Breast epithelium (tissue), 4 donors: ENCODE data around the gene MYL7. TPM values are rescaled to one million over a fixed set of nuclear protein-coding genes. Genes with fewer than 3 reads are reported as not detected.

Experiments used
- DNase-seq, 2 donors: peaks; one replicate each; pipeline ENCODE4 v3.0.0-alpha.2; 2019; ENCODE audit warnings: low spot score in 2 of 2
- H3K27ac ChIP-seq, 2 donors: fragments of 200-600 bp; sonication (generic) in 1 of 2; one replicate each; pipeline ENCODE4 v1.5.1; 2016 to 2019; ENCODE audit warnings: mild to moderate bottlenecking in 1 of 2
- H3K27me3 ChIP-seq, 2 donors: fragments of 200-600 bp; sonication (generic) in 1 of 2; one replicate each; pipeline versions ENCODE4 v1.5.1 to v1.6.0; 2017 to 2019; ENCODE audit warnings: control low read depth in 1 of 2, mild to moderate bottlenecking in 1 of 2
- H3K36me3 ChIP-seq: fragments of 200-600 bp; one replicate; pipeline ENCODE4 v1.5.1; 2019
- H3K4me1 ChIP-seq, 2 donors: fragments of 200-600 bp; sonication (generic); one replicate each; pipeline ENCODE4 v1.5.1; 2016 to 2019; ENCODE audit warnings: control low read depth in 1 of 2
- H3K4me3 ChIP-seq, 3 donors: fragments of 200-600 bp; sonication (generic); 1 replicate in 2 of 3; 2 replicates in 1 of 3; pipeline ENCODE4 v1.5.1; 2016 to 2019; ENCODE audit warnings: mild to moderate bottlenecking in 3 of 3, moderate library complexity in 2 of 3
- H3K9me3 ChIP-seq, 2 donors: fragments of 200-600 bp; sonication (generic) in 1 of 2; one replicate each; pipeline ENCODE4 v1.5.1; 2016 to 2019; ENCODE audit warnings: control low read depth in 1 of 2
- POLR2A ChIP-seq: fragments of 450-650 bp; IDR thresholded peaks from one replicate; pipeline ENCODE4 v1.6.1; 2016; ENCODE audit warnings: antibody characterized with exemption, mild to moderate bottlenecking, moderate library complexity
- POLR2AphosphoS5 ChIP-seq, 3 donors: sonication (generic); formaldehyde crosslinking; IDR thresholded peaks; one replicate each; pipeline ENCODE4 v1.6.1; 2017; ENCODE audit warnings: antibody characterized with exemption in 3 of 3
- intact Hi-C: fragments of 100-400 bp; cut with DNase I; formaldehyde crosslinking; loops from one replicate; pipeline ENCODE4 v1.15.1; 2023; ENCODE audit warnings: low total_unique reads
- total RNA-seq, 3 donors: library from RNA; depleted of rRNA; stranded (reverse); fragments of >200 nt; gene quantifications; one replicate each; pipeline ENCODE4 v1.1.0, GENCODE V29; 2016
- TF ChIP-seq, protein P1 (sequence below), 3 donors: fragments of 450-650 bp; IDR thresholded peaks; one replicate each; pipeline ENCODE4 v1.5.1; 2016 to 2017; ENCODE audit warnings: antibody characterized with exemption in 3 of 3, mild to moderate bottlenecking in 3 of 3, moderate library complexity in 3 of 3

Gene MYL7
- total RNA-seq, 3 donors from 2014 or later = 0.73 TPM; not detected in 2

DNA sequence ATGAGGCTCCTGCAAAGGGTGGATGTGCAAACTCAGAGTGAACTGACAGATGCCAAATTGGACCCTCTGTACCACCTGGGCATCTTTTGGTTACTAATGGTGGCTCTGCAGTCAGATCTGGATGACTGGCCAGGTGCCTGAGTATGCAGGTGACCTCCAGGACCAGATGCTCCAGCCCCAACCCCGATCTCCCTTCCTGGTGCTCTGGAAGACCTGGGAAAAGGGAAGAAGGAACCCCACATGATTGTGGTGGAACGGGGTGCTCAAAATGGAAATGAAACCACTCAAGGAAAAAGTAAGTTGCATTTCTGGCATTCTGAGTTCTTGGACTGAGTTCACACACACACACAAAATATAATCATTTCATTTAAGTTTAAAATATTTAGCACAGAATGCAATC lies 46.8 kb downstream of the MYL7 start:
- Histone ChIP-seq H3K4me1 (no peaks in the 10 kb centered on the region), H3K27ac (peak overlapping the region in 1 of 2 donors; percentile 54), H3K4me3 (no peak overlapping the region), H3K9me3 (no peaks in the 10 kb centered on the region), H3K36me3 (no peaks in the 10 kb centered on the region), H3K27me3 (no peaks in the 10 kb centered on the region)
- no peak for DNase-seq
- intact Hi-C loops = no loop called here
- no peak for TF ChIP-seq POLR2A
- TF ChIP-seq, protein P1, sequence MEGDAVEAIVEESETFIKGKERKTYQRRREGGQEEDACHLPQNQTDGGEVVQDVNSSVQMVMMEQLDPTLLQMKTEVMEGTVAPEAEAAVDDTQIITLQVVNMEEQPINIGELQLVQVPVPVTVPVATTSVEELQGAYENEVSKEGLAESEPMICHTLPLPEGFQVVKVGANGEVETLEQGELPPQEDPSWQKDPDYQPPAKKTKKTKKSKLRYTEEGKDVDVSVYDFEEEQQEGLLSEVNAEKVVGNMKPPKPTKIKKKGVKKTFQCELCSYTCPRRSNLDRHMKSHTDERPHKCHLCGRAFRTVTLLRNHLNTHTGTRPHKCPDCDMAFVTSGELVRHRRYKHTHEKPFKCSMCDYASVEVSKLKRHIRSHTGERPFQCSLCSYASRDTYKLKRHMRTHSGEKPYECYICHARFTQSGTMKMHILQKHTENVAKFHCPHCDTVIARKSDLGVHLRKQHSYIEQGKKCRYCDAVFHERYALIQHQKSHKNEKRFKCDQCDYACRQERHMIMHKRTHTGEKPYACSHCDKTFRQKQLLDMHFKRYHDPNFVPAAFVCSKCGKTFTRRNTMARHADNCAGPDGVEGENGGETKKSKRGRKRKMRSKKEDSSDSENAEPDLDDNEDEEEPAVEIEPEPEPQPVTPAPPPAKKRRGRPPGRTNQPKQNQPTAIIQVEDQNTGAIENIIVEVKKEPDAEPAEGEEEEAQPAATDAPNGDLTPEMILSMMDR (IDR thresholded peaks at IDR 0.05) = no peak
- no peak for TF ChIP-seq POLR2AphosphoS5 (IDR thresholded peaks at IDR 0.05)

DNA sequence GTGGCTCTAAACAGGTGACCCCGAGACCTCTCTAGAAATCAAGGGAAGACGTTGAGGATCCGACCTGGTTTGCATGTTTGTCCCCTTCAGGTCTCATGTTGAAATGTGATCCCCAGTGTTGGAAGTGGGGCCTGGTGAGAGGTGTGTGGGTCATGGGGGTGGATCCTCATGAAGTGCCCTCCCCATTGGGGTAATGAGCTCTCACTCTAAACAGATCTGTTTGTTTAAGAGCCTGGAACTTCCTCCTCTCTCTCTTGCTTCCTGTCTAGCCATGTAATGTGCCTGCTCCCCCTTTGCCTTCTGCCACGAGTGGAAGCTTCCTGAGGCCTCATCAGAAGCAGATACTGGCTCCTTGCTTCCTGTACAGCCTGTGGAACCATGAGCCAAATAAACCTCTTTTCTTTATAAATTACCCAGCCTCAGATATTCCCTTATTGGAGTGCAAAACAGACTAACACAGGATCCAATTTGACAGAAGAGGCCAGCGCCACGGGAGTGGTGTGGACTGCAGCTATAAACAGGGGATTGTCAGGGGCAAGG lies 48.0 kb downstream of the MYL7 start:
- Histone ChIP-seq H3K27ac (no peak overlapping the region), H3K27me3 (no peaks in the 10 kb centered on the region), H3K36me3 (no peaks in the 10 kb centered on the region), H3K4me1 (no peaks in the 10 kb centered on the region), H3K9me3 (no peaks in the 10 kb centered on the region), H3K4me3 (no peak overlapping the region)
- intact Hi-C loops = no loop called here
- TF ChIP-seq POLR2A (no peak), POLR2AphosphoS5 (IDR thresholded peaks at IDR 0.05) (no peak)
- DNase-seq = no peak

Other genes with a start within 250 kb of the MYL7 start
- 10 to 100 TPM; 29.2 to 39.2 (median 29.9) TPM for gene URGCP, start 234.7 kb downstream of the MYL7 start, total RNA-seq
- 10 to 100 TPM; 14.7 to 34.1 (median 15.4) TPM for gene UBE2D4, start 214.9 kb downstream of the MYL7 start, total RNA-seq
- gene SPDYE1, start 143.4 kb downstream of the MYL7 start, total RNA-seq = not detected
- 100 to 1,000 TPM in 2 of 3 donors, 10 to 100 TPM in 1; 90.8 to 110 (median 102) TPM for gene DBNL, start 96.6 kb downstream of the MYL7 start, total RNA-seq
- under 1 TPM; 0.64 to 0.73 (median 0.66) TPM for gene PGAM2, start 75.8 kb downstream of the MYL7 start, total RNA-seq
- 10 to 100 TPM; 22.4 to 44.8 (median 31.1) TPM for gene POLM, start 58.8 kb downstream of the MYL7 start, total RNA-seq
- 100 to 1,000 TPM in 2 of 3 donors, 10 to 100 TPM in 1; 85.6 to 300 (median 145) TPM for gene AEBP1, start 37.0 kb downstream of the MYL7 start, total RNA-seq
- gene POLD2, start 17.8 kb downstream of the MYL7 start, total RNA-seq = 10 to 100 TPM; 38.9 to 49.8 (median 39.7) TPM
- gene GCK, start 48.1 kb upstream of the MYL7 start, total RNA-seq = 1 to 10 TPM in 1 of 3 donors, under 1 TPM in 1, not detected in 1; 0.48 to 1.6 TPM
- 10 to 100 TPM; 40.2 to 57.0 (median 49.4) TPM for gene YKT6, start 59.6 kb upstream of the MYL7 start, total RNA-seq
- gene CAMK2B, start 184.3 kb upstream of the MYL7 start, total RNA-seq = 1 to 10 TPM in 2 of 3 donors, not detected in 1; 2.0 to 9.2 TPM